HCT116 (cell line): ENCODE measurements around the gene CORO2B. TPM values are rescaled to one million over a fixed set of nuclear protein-coding genes. Genes with fewer than 3 reads are reported as not detected.

Source experiments
- ATAC-seq: fragments of 200-7000 bp; cut with Tn5 transposase; 2 replicates; pipeline ENCODE4 v1.9.1; 2020; ENCODE audit warnings: mild to moderate bottlenecking, moderate library complexity
- BruUV-seq: library from RNA; stranded (reverse); fragments of 400-500 nt; replicated peaks from 2 replicates; lab custom pipeline; 2021; lab: Mats Ljungman, UMichigan
- CTCF ChIA-PET: fragments of 300-600 bp; sonication (Branson Sonifier 250); formaldehyde crosslinking; loops from one replicate; lab custom pipeline; 2021; ENCODE audit warnings: antibody characterized with exemption; lab: Charles Lee
- POLR2A ChIA-PET: fragments of 300-600, 350-600 bp; sonication (Branson Sonifier 250); formaldehyde crosslinking; loops from one replicate; lab custom pipeline; 2021; ENCODE audit warnings: antibody characterized with exemption; lab: Charles Lee
- RAD21 ChIA-PET, 2 experiments: fragments of 300-600 bp; sonication (Branson Sonifier 250); formaldehyde crosslinking; loops; one replicate each; lab custom pipeline; 2023; ENCODE audit warnings: low total read pairs in 2 of 2; ENCODE audit not compliant: uncharacterized antibody in 2 of 2, unreplicated experiment in 2 of 2, low non-redundant PET in 1 of 2; lab: Charles Lee
- DNase-seq: peaks from one replicate; pipeline ENCODE4 v3.0.0-alpha.2; 2010; ENCODE audit warnings: low read depth, low spot score
- H2AFZ ChIP-seq: fragments of 200-600 bp; shearing (Covaris generic), sonication (generic); 2 replicates; pipeline ENCODE4 v1.6.1; 2017; ENCODE audit warnings: low read depth, mixed run types, mixed read lengths, antibody characterized with exemption, low read length; ENCODE audit not compliant: poor library complexity, severe bottlenecking
- H3K27ac ChIP-seq: 2 replicates; pipeline ENCODE4 v1.5.1; 2012; ENCODE audit warnings: low read depth, low read length
- H3K27me3 ChIP-seq: fragments of 200-600 bp; sonication (generic); 2 replicates; pipeline ENCODE4 v1.6.1; 2016; ENCODE audit warnings: mixed run types, low read length, mixed read lengths; ENCODE audit not compliant: insufficient read depth
- H3K36me3 ChIP-seq, 2 experiments: fragments of 200-500 bp in 1 of 2; fragments of 200-600 bp in 1 of 2; sonication (Bioruptor generic) in 1 of 2; sonication (generic) in 1 of 2; 2 replicates each; pipeline versions ENCODE4 v1.5.1 to v1.6.1; 2014 to 2016; ENCODE audit warnings: low read length in 2 of 2, inconsistent platforms in 1 of 2, mixed read lengths in 1 of 2, mixed run types in 1 of 2; ENCODE audit not compliant: insufficient read depth in 2 of 2, control insufficient read depth in 1 of 2
- H3K4me1 ChIP-seq, 2 experiments: fragments of 200-600 bp in 1 of 2; sonication (generic) in 1 of 2; 2 replicates each; pipeline versions ENCODE4 v1.5.1 to v1.6.1; 2012 to 2017; ENCODE audit warnings: low read length in 2 of 2, inconsistent platforms in 1 of 2, mild to moderate bottlenecking in 1 of 2, mixed read lengths in 1 of 2, mixed run types in 1 of 2, moderate library complexity in 1 of 2; ENCODE audit not compliant: insufficient read depth in 2 of 2, control insufficient read depth in 1 of 2
- H3K4me2 ChIP-seq: fragments of 200-600 bp; sonication (generic); 2 replicates; pipeline ENCODE4 v1.6.1; 2017; ENCODE audit warnings: mixed run types, low read length, mixed read lengths
- H3K4me3 ChIP-seq, 2 experiments: fragments of 200-600 bp in 1 of 2; sonication (generic) in 1 of 2; replicated peaks in 1 of 2; 2 replicates each; pipeline ENCODE4 v1.5.1; 2011 to 2016; ENCODE audit warnings: low read length in 2 of 2, control low read depth in 1 of 2, low read depth in 1 of 2, mild to moderate bottlenecking in 1 of 2, mixed read lengths in 1 of 2, mixed run types in 1 of 2
- H3K79me2 ChIP-seq: fragments of 200-600 bp; sonication (generic); 2 replicates; pipeline ENCODE4 v1.6.1; 2017; ENCODE audit warnings: mild to moderate bottlenecking, mixed run types, low read length, moderate library complexity, mixed read lengths; ENCODE audit not compliant: insufficient read depth
- H3K9ac ChIP-seq: fragments of 200-600 bp; sonication (generic); 2 replicates; pipeline ENCODE4 v1.6.1; 2016; ENCODE audit warnings: low read length, mixed read lengths
- H3K9me2 ChIP-seq: fragments of 200-600 bp; sonication (generic), shearing (Covaris generic); 2 replicates; pipeline ENCODE4 v1.6.1; 2017; ENCODE audit warnings: mixed run types, mild to moderate bottlenecking, moderate library complexity; ENCODE audit not compliant: insufficient read depth
- H3K9me3 ChIP-seq, 2 experiments: fragments of 200-500 bp in 1 of 2; fragments of 200-600 bp in 1 of 2; sonication (Bioruptor generic) in 1 of 2; sonication (generic) in 1 of 2; 2 replicates each; pipeline ENCODE4 v1.6.1; 2014 to 2017; ENCODE audit warnings: low read length in 2 of 2, mixed read lengths in 2 of 2, inconsistent platforms in 1 of 2, low read depth in 1 of 2, mild to moderate bottlenecking in 1 of 2, mixed run types in 1 of 2, moderate library complexity in 1 of 2; ENCODE audit not compliant: control insufficient read depth in 1 of 2, insufficient read depth in 1 of 2
- H4K20me1 ChIP-seq: fragments of 200-600 bp; sonication (generic), shearing (Covaris generic); 2 replicates; pipeline ENCODE4 v1.6.1; 2017; ENCODE audit warnings: mixed run types, mild to moderate bottlenecking, moderate library complexity; ENCODE audit not compliant: insufficient read depth
- CEBPB ChIP-seq: IDR thresholded peaks from 2 replicates; pipeline ENCODE4 v1.6.1; 2012; ENCODE audit warnings: low read depth
- EGR1 ChIP-seq: IDR thresholded peaks from 2 replicates; pipeline ENCODE4 v1.6.1; 2012; ENCODE audit warnings: low read depth
- ELF1 ChIP-seq: IDR thresholded peaks from 2 replicates; pipeline ENCODE4 v1.6.1; 2012; ENCODE audit warnings: low read depth, borderline replicate concordance
- EZH2phosphoT487 ChIP-seq: fragments of 200-600 bp; IDR thresholded peaks from 2 replicates; pipeline ENCODE4 v1.6.1; 2018; ENCODE audit warnings: antibody characterized with exemption, borderline replicate concordance
- POLR2AphosphoS5 ChIP-seq: IDR thresholded peaks from 2 replicates; pipeline ENCODE4 v1.6.1; 2011; ENCODE audit warnings: mild to moderate bottlenecking, low read depth, low read length, moderate library complexity
- RAD21 ChIP-seq: IDR thresholded peaks from 2 replicates; pipeline ENCODE4 v1.6.1; 2012; ENCODE audit warnings: low read depth, mild to moderate bottlenecking
- REST ChIP-seq: IDR thresholded peaks from 2 replicates; pipeline ENCODE4 v1.6.1; 2012; ENCODE audit warnings: low read depth
- SRF ChIP-seq: IDR thresholded peaks from 2 replicates; pipeline ENCODE4 v1.6.1; 2012; ENCODE audit warnings: low read depth
- ZBTB33 ChIP-seq: IDR thresholded peaks from 2 replicates; pipeline ENCODE4 v1.6.1; 2011; ENCODE audit warnings: mild to moderate bottlenecking, low read length, moderate library complexity; ENCODE audit not compliant: insufficient replicate concordance; ENCODE audit errors: extremely low read depth
- intact Hi-C: fragments of 100-400 bp; cut with micrococcal nuclease; formaldehyde crosslinking; loops from 2 replicates; pipeline ENCODE4 v1.10.0; 2022
- total RNA-seq: library from RNA; stranded (reverse); gene quantifications from one replicate; pipeline ENCODE4 v1.2.1, GENCODE V29; 2021; ENCODE audit not compliant: unreplicated experiment

Gene CORO2B
- total RNA-seq, 1 experiment from 2014 or later: 2.8 TPM

GRCh38 chr15:68551296-68551635 is 27.5 kb upstream of the CORO2B start:
- intact Hi-C loops: loop anchor here (2.0 to 5.0 kb wide), 2 partner anchors 181 to 244 kb away; no protein-coding TSS in a partner anchor
- H2AFZ ChIP-seq: no peak overlapping the region
- no TSS peak for BruUV-seq
- H3K9ac ChIP-seq: no peak overlapping the region
- no peaks in the 10 kb centered on the region for H3K4me1 ChIP-seq
- DNase-seq (no peak), ATAC-seq (no peak)
- no peaks in the 10 kb centered on the region for H4K20me1 ChIP-seq
- no peaks in the 10 kb centered on the region for H3K36me3 ChIP-seq
- H3K27me3 ChIP-seq: peaks cover 11% of the 10 kb centered on the region
- no peaks in the 10 kb centered on the region for H3K9me3 ChIP-seq
- RAD21 ChIA-PET: interaction anchor here in 1 of 2 experiments (0.6 kb wide), 1 partner anchor 122 kb away, joined by 3 read pairs; no protein-coding TSS in a partner anchor
- H3K27ac ChIP-seq: no peak overlapping the region
- CTCF ChIA-PET: interaction anchor here (0.6 to 3.7 kb wide), 5 partner anchors 9 to 374 kb away, joined by 3 to 41 read pairs (median 4); no protein-coding TSS in a partner anchor
- POLR2A ChIA-PET: no interaction called here
- H3K79me2 ChIP-seq: no peaks in the 10 kb centered on the region
- H3K4me3 ChIP-seq: no peak overlapping the region
- TF ChIP-seq EZH2phosphoT487: no peak
- TF ChIP-seq EGR1: no peak
- TF ChIP-seq SRF: no peak
- TF ChIP-seq REST: no peak
- TF ChIP-seq ZBTB33: no peak
- TF ChIP-seq ELF1: no peak
- TF ChIP-seq POLR2AphosphoS5: no peak
- no peak for TF ChIP-seq CEBPB
- no peak for TF ChIP-seq RAD21
- H3K9me2 ChIP-seq: no peaks in the 10 kb centered on the region
- H3K4me2 ChIP-seq: no peak overlapping the region
